Activated CD8-positive, alpha-beta memory T cell treated with anti-CD3 and anti-CD28 coated beads for 4 hours (primary cell): ENCODE measurements around the gene TPSD1.
"Not testable (repeated sequence)": the region's sequence is repeated elsewhere in the genome, so short reads cannot be mapped to it uniquely, and the experiment has no call there.

Experiments used
- DNase-seq, 2 donors: peaks; one replicate each; pipeline ENCODE4 v3.0.0-alpha.2; 2020; ENCODE audit warnings: low read depth in 2 of 2

The TPSD1 gene

DNA sequence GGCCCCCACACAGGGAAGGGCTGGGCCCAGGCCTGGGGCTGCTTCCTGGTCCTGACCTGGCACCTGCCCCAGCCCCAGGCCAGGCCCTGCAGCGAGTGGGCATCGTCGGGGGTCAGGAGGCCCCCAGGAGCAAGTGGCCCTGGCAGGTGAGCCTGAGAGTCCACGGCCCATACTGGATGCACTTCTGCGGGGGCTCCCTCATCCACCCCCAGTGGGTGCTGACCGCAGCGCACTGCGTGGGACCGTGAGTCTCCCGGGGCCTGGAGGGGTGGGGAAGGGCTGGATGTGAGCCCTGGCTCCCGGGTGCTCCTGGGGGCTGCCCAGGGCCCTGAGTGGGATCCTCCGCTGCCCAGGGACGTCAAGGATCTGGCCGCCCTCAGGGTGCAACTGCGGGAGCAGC, 14.8 kb upstream of the TPSD1 start:
- DNase-seq = not testable (repeated sequence)

DNA sequence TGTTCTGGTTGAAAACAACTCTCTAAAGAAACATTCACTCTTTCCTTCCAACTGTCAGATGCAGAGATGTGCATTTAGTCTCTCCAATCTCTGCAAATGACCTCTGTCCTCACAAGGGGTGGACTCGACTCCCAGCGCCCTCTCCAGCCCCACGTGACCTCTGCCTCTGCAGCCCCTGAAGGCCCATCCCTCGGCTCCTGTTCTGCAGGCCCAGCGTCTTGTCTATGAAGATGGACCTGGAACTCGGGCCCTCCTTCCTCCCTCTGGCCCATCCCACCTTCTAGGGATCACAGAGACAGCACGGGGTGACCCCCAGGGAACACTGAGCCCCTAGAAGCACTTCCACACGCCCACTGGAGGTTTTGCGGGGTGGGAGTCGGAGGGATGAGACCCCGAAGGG, 12.5 kb upstream of the TPSD1 start:
- DNase-seq = not testable (repeated sequence)

DNA sequence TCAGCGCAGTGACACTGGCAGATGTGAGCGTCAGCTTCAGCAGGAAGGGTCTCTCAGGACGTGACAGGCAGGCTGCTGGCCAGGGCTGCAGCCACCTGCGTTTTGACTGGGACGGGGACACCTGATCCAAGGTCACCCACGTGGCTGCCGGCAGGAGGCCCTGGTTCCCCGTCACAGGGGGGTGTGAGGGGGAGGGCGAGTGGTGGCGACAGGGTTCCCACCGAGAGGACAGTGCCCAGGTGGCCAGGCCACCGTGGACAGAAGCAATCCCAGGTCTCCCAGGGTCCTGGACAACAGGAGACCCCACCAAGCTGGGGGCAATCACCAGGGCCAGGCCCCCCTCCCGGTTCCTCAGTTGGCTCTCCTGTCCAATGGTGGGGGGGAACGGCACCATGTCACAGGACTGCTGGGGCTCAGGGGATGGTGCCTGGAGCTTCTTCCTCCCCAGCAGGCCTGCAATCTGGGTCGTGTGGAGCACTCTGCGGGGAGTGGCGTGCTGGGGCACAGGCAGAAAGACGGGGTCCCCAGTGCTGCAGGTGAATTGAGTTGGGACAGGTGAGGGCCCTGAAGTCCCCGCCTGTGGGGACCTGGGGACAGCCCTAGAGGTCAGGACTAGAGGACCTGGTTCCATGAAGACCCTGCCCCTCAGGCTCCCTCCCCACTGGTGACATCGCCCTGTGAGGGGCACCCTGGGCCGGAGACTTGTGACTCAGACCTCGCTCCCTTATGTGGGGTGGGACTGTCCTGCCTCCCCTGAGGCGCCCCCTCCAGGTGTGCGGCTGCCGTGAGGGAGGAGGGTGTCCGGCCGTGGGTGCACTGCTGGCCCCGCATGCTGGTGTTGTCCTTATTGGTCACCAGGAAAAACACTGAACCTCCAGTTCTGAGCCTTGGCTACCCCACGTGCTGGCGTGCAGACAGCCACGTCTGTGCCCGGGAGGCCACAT, 11.7 kb upstream of the TPSD1 start:
- DNase-seq = not testable (repeated sequence)

DNA sequence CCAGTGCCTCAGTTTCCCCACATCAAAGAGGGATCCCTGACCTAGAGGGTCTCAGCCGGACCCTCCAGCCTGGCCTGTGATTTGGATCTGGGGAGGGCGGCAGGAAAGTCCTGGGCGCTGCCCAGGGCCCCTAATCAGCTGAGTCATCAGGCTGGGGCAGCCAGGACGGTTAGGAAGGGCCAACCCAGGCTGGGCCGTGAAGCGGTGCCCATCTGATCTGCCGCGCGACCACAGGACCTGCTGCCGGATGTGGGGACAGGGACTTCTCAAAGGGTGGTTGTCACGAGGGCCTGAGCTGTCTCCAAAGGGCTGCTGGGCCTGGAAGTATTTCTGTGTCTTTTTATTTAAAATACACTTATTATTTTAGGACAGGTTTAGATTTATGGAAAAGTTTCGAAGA, 11.0 kb upstream of the TPSD1 start:
- DNase-seq = no peak

DNA sequence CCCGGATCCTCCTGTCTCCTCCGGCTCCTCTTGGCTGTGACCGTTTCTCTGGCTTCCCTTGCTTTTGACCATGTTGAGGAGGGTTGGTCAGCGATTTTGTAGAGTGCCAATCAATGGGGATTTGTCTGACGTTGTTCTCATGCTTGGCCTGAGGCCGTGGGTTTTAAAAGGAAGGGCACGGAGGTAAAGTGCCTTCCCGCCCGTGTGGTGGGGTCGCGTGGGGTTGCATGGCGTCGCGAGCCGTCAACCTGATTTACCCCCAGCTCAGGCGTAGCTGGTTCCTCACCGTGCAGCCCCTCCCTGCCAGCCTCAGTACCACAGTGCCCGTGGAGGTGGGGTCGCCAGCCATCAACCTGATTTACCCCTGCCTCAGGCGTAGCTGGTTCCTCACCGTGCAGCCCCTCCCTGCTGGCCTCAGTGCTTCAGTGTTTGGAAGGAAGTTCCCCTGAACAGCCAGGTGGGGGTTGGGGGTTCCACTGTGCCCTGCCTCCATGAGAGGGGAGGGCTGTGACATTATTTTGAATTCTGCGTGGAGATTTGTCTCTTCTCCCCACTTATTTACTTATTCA, 10.3 kb upstream of the TPSD1 start:
- no peak for DNase-seq

DNA sequence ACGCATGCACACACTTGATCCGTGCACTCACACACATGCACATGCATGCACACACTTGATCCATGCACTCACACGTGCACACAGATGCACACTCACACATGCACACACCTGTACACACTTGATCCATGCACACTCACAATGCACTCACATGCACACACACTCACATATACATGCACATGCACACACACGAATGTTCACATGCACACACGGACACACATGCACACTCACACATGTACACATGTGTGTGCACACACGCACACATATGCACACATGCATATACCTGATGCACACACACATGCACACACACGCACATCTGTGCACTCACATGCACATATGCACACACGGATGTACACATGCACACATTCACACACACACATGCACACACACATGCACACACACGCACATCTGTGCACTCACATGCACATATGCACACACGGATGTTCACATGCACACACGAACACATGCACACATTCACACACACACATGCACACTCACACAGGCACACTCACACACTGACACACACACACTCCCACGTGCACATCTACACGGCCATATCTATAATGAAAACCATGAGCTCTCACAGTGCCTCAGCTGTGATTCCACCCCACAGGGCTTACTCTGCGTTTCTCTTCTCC, 7.8 kb upstream of the TPSD1 start:
- DNase-seq = not testable (repeated sequence)

DNA sequence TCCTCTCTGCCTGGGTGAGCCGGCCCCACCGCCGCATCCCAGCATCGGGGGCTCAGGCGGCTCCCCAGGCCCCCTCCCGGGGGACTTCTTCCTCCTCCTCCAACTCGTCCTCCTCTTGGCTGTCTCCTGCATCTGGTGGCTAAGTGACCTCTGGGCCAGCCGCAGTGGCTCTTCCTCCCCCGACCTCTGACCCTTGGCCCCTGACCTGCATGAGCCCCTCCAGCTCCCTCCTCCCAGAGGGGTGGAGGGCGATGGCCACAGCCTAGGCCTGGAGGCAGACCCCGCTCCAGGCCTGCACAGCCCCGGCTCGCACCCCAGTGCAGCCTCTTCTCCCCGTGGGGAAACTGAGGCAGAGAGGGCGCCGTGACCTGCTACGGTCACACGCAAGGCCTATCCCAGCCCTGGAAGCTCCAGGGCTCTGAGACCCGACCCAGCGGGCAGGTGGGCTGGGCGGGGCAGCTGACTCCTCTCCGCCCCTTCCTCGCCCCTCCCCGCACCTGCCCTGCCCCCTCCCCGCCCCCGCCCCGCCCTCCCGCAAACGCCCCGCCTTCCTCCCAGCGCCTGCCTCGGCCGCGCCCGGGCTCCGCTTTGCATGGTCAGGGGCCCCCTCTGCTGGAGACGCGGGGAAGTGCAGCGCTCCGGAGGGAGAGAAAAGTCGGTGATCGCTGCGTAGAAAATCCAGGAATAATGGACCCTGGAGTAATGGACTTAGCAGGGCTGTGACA, 6.7 kb upstream of the TPSD1 start:
- DNase-seq = not testable (repeated sequence)

DNA sequence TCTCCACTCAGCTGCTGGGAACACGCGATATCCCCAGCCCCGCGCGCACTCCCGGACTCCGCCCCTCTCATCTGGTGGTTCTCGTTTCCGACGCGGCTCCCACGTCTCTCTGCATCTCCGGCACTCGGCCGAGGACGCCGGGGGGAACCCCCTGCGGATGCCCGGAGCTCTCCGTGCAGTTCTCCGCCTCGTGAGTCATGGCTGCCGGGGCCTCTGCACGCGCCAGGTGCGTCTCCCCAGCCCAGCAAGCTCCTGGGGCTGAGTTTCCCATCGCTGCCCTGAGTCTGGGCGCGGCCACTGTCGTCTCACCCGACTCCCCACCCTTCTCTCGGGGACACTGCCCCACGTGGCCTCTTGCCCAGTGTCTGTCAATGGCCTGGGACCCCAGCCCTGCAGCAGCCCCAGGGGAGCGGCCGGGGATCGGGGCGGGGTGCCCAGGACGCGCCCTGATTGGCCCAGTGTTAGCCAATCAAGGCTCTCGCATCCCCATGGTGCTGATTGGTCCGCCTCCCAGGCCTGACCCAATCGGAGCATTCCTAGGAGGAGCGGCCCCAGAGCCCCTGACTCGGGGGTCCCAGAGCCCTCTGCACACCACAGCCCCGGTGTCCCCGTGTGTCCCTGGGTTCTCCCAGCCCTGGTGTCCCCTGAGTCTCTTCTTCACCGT, 2.0 kb upstream of the TPSD1 start:
- DNase-seq = not testable (repeated sequence)

DNA sequence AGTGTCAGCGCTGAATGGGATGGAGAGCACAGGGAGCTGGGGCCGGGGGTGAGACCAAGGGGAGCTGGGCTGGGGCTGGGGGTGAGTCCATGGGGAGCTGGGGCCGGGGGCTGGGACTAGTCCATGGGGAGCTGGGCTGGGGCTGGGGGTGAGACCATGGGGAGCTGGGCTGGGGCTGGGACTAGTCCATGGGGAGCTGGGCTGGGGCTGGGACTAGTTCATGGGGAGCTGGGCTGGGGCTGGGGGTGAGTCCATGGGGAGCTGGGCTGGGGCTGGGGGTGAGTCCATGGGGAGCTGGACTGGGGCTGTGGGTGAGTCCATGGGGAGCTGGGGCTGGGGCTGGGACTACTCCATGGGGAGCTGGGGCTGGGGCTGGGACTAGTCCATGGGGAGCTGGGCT, 1.0 kb upstream of the TPSD1 start:
- not testable (repeated sequence) for DNase-seq

DNA sequence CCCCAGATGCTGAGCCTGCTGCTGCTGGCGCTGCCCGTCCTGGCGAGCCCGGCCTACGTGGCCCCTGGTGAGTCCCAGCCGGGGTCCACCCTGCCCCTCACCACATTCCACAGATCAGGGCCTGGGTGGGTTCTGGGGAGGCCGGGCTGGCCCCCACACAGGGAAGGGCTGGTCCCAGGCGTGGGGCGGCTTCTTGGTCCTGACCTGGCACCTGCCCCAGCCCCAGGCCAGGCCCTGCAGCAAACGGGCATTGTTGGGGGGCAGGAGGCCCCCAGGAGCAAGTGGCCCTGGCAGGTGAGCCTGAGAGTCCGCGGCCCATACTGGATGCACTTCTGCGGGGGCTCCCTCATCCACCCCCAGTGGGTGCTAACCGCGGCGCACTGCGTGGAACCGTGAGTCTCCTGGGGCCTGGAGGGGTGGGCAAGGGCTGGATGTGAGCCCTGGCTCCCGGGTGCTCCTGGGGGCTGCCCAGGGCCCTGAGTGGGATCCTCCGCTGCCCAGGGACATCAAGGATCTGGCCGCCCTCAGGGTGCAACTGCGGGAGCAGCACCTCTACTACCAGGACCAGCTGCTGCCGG, 516 bp downstream of the TPSD1 start:
- not testable (repeated sequence) for DNase-seq

DNA sequence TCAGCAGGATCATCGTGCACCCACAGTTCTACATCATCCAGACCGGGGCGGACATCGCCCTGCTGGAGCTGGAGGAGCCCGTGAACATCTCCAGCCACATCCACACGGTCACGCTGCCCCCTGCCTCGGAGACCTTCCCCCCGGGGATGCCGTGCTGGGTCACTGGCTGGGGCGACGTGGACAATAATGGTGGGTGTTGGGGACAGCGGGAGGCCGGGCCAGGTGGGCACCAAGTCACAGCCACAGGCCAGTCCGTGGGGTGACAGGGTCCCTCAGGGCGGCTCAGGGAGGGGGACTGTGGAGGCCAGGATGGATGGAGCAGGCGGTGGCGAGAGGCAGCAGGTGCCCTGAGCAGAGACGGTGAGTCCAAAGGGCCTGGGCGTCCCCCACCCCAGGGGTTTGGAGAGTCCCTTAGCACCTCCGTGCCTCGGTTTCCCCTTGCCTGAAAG, 1.0 kb downstream of the TPSD1 start:
- DNase-seq = no peak

DNA sequence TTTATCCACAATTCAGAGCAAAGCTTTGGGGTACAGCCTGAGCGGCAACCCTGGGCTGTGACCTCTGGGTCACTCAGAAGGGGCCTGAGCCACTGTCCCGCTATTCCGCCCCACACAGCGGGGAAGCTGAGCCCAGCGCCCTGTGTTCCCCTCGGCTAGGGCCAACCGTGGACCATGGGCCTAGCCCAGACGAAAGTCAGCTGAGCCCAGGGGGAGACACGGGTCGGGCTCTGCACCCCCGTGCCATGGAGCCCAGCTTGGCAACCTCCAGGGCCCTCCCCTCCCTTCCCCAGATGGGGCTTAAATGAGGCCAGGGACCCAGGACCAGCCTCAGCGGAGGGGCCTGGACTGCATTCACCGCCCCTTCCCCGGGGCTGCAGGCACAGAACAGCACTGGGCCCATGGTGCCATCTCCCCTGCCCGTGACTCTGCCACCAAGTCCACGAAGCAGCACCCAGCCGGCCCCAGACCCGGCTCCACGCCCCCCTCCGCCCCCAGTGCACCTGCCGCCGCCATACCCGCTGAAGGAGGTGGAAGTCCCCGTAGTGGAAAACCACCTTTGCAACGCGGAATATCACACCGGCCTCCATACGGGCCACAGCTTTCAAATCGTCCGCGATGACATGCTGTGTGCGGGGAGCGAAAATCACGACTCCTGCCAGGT, 1.8 kb downstream of the TPSD1 start:
- no peak for DNase-seq

DNA sequence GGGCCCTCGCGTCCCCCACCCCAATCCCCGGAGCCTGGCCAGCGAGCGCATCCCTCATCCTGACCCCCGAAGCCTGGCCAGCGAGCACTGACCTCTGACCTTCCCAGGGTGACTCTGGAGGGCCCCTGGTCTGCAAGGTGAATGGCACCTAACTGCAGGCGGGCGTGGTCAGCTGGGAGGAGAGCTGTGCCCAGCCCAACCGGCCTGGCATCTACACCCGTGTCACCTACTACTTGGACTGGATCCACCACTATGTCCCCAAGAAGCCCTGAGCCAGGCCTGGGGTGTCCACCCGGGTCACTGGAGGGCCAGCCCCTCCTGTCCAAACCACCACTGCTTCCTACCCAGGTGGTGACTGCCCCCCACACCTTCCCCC, 2.3 kb downstream of the TPSD1 start:
- no peak for DNase-seq

DNA sequence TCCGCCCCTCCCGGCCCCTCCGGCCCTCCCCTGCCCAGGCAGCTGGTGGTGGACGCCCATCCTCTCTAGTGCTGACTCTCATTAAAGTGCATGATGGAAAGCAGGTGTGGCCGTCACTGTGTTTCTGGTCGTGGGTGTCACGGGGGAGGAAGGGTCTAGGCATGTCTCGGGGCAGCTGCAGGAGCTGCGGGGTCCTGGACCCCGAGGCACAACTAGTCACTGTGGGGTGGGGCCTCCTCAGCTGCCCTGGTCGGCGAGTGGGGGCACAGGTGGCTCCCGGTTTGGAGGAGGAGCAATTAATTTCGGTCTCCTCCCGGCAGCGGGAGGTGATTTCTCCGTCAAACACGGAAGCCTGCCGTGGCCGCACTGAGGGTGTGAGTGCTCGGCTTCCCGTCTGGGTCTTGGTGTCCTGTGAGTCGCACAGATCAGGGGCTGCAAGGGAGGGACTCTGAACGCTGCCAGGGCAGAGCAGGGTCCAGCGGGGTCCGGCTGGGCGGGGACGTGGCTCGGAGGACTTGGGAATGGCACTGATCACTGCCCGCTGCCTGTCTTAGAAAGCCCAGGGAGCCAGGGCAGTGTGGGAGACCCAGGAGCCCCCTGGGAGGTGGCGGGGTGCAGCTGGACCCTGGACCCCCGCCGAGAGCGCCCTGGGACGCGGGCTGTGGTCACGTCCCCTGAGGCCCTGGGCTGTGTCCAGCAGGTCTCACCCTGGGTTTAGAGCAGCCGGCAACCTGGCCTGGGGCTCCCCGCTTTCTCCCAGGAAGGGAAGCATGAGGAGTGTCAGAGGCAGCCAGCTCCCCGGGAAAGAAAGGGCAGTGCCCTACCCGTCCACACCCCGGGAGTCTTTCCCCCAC, 3.3 kb downstream of the TPSD1 start:
- no peak for DNase-seq

DNA sequence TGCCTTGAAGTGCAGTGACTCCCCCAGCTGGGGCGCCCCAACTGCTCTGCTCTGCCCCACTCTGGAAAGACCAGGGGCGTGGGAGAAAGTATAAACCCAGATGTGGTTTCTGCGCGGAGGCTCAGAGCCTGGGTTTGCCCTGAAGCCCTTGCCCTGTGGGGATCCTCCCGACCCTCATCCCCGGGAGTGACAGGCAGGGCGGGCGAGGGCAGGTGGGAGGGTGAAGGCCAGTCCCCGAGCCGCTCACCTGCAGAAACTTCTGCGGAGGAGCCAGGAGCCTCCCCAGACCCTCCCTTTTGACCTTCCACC, 3.8 kb downstream of the TPSD1 start:
- DNase-seq = no peak

DNA sequence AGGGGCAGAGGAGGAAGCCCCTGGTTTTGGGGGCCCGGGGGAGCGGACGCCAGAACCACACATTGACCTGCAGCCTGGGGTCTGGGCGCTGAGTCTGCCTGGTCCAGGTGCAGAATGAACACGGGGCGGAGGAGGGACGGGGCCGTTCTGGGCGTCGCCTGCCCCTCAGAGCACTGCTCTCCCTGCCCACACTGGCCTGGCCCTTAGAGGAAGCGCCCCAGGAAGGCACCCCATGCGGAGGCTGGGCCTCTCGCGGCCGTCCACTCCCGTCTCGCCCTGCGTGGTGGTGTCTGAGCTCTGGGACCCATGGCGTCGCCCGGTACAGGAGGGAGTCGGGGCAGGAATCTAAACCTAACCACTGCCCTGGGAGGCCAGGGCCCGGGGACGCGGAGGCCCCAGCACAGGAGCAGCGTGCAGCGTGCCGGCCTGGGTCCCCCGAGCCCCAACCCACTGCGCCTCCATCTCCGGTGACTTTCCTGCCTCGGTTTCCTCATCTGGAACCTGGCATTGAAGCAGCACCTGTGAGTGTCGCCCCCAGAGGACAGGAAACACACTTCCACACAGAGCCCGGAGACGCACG, 4.3 kb downstream of the TPSD1 start:
- no peak for DNase-seq

DNA sequence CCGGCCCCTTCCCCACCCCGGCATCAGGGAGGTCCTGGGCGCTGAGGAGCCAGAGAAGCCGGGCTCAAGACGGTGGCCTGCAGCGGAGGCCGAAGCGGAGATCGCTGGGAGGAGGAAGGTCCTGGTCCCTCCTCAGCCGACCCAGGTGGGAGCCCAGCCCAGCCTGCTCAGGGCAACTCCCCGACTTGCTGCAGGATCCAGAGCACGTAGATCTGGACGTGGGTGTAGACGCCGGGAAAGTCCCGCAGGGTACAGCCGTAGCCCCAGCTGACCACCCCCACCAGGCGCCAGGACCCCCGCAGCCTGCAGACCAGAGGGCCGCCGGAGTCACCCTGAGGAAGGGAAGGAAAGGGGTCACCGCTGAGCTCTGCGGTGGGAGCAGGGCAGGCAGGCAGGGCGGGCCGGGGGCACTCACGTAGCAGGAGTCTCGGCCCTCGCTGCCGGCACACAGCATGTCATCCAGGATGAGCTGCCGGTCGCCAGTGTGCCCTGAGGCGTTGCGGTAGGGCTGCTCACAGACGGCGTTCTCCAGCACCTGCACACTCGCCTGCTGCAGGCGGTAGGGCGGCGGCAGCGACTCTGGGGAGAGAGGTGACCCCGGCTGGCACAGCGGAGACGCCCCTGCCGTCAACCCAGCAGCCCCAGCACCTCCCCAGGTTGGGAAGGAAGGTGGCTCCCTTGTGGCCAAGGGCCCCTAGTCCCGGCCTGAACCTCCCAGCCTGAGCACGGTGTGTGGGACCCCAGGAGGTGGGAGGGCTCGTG, 5.4 kb downstream of the TPSD1 start:
- no peak for DNase-seq

DNA sequence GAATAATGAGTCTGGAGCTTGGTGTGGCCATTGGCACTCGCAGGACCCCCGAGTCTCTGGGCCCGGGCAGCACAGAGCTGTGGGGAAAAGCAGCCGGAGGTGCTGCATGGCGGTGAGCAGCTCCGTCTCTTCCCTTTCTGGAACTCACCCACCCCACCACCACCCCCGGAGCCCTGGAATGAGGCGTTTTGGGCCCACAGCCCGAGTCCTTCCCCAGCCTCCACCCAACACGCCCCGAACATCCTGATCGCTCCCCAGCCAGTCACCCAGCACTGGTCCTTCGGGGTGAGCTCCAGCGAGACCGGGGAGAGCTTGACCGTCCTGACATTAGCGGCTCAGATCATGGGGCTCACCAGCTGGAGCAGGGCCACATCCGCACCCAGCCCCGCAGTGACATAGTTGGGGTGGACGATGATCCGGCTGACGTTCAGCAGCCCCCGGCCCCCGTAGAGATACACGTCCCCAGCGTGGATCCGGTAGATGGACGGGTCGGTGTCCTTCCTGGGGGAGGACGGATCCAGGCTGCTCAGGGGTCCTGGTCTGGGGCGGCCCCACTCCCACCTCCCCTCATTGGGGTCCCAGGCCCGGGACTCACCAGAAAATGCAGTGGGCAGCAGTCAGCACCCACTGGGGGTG, 6.5 kb downstream of the TPSD1 start:
- no peak for DNase-seq
